Measurements from ENCODE around the gene RPAIN.

- TF ChIP-seq, protein P1, sequence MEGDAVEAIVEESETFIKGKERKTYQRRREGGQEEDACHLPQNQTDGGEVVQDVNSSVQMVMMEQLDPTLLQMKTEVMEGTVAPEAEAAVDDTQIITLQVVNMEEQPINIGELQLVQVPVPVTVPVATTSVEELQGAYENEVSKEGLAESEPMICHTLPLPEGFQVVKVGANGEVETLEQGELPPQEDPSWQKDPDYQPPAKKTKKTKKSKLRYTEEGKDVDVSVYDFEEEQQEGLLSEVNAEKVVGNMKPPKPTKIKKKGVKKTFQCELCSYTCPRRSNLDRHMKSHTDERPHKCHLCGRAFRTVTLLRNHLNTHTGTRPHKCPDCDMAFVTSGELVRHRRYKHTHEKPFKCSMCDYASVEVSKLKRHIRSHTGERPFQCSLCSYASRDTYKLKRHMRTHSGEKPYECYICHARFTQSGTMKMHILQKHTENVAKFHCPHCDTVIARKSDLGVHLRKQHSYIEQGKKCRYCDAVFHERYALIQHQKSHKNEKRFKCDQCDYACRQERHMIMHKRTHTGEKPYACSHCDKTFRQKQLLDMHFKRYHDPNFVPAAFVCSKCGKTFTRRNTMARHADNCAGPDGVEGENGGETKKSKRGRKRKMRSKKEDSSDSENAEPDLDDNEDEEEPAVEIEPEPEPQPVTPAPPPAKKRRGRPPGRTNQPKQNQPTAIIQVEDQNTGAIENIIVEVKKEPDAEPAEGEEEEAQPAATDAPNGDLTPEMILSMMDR (conservative IDR thresholded peaks at IDR 0.05; ENCODE audit: low read depth, low read length), result no peak
- TF ChIP-seq EZH2phosphoT487 (IDR thresholded peaks at IDR 0.05; ENCODE audit: borderline replicate concordance, low read length), result no peak
These were observed 61.0 kb downstream of the RPAIN start for GRCh38 chr17:5480962-5481361.
